Naive thymus-derived CD8-positive, alpha-beta T cell (primary cell): ENCODE measurements around the gene CALML6. TPM values are rescaled to one million over a fixed set of nuclear protein-coding genes. Genes with fewer than 3 reads are reported as not detected.
"Not testable (repeated sequence)": the region's sequence is repeated elsewhere in the genome, so short reads cannot be mapped to it uniquely, and the experiment has no call there.

Experiments used
- ATAC-seq, 2 donors: fragments of 150-1000 bp; cut with Tn5 transposase in 1 of 2; sonication (Bioruptor Pico), chemical (Tn5 transposase) in 1 of 2; 1 replicate in 1 of 2; 2 replicates in 1 of 2; pipeline ENCODE4 v1.10.0; 2021; ENCODE audit warnings: mild to moderate bottlenecking in 2 of 2, moderate library complexity in 2 of 2
- POLR2A ChIA-PET: fragments of 350-600 bp; sonication (Branson Sonifier 250); formaldehyde crosslinking; loops from one replicate; lab custom pipeline; 2021; ENCODE audit warnings: antibody characterized with exemption; lab: Charles Lee
- DNase-seq, 10 donors: peaks; one replicate each; pipeline versions ENCODE4 v3.0.0 to v3.0.0-alpha.2; 2020 to 2022
- H3K27ac Mint-ChIP-seq, 10 donors: one replicate each; pipeline ENCODE4 v1.8.0; 2020 to 2022; ENCODE audit warnings: mild to moderate bottlenecking in 10 of 10, mixed read lengths in 10 of 10, moderate library complexity in 4 of 10, inconsistent platforms in 1 of 10
- H3K27me3 Mint-ChIP-seq, 5 donors: one replicate each; pipeline ENCODE4 v1.8.0; 2021 to 2022; ENCODE audit warnings: mixed read lengths in 5 of 5
- H3K36me3 Mint-ChIP-seq, 3 donors: one replicate each; pipeline ENCODE4 v1.8.0; 2020 to 2022; ENCODE audit warnings: mixed read lengths in 3 of 3, mild to moderate bottlenecking in 2 of 3, inconsistent platforms in 1 of 3
- H3K4me1 Mint-ChIP-seq, 4 donors: one replicate each; pipeline ENCODE4 v1.8.0; 2021 to 2022; ENCODE audit warnings: mixed read lengths in 4 of 4
- H3K4me3 Mint-ChIP-seq, 10 donors: one replicate each; pipeline ENCODE4 v1.8.0; 2020 to 2022; ENCODE audit warnings: mild to moderate bottlenecking in 10 of 10, mixed read lengths in 10 of 10, moderate library complexity in 6 of 10, inconsistent platforms in 1 of 10
- H3K9me3 Mint-ChIP-seq, 9 donors: one replicate each; pipeline ENCODE4 v1.8.0; 2020 to 2022; ENCODE audit warnings: mixed read lengths in 9 of 9, mild to moderate bottlenecking in 3 of 9, inconsistent platforms in 1 of 9, moderate library complexity in 1 of 9
- polyA plus RNA-seq, 3 donors: library from polyadenylated mRNA; unstranded; fragments of 300-500 nt; fragmentation: Illumina TruSeq; gene quantifications; one replicate each; pipeline ENCODE4 v1.2.3, GENCODE V29; 2021
- total RNA-seq, 8 experiments: library from RNA in 2 of 8; stranded (reverse) in 2 of 8; gene quantifications; one replicate each; pipeline ENCODE4 v1.2.3 and lab custom pipeline; 2021 to 2026

Gene CALML6
- total and polyA plus RNA-seq, 5 experiments from 2014 or later: 1.4 to 1.6 TPM; not detected in 3

- ATAC-seq (no peak), DNase-seq (no peak)
- POLR2A ChIA-PET: no interaction called here
- Mint-ChIP-seq H3K36me3 (no peaks in the 10 kb centered on the region), H3K9me3 (no peaks in the 10 kb centered on the region), H3K27ac (no peak overlapping the region), H3K4me3 (no peak overlapping the region), H3K4me1 (peaks cover 0 to 2% (median under 1%) of the 10 kb centered on the region in 4 donors), H3K27me3 (no peaks in the 10 kb centered on the region)
Measured at GRCh38 chr1:1924386-1924785, 9.3 kb downstream of the CALML6 start.

GRCh38 chr1:1924849-1925248, 9.8 kb downstream of the CALML6 start:
- no peaks in the 10 kb centered on the region for H3K36me3 Mint-ChIP-seq
- no peaks in the 10 kb centered on the region for H3K4me1 Mint-ChIP-seq
- POLR2A ChIA-PET: no interaction called here
- ATAC-seq (no peak), DNase-seq (no peak)
- H3K27ac Mint-ChIP-seq: no peak overlapping the region
- H3K9me3 Mint-ChIP-seq: no peaks in the 10 kb centered on the region
- no peak overlapping the region for H3K4me3 Mint-ChIP-seq
- no peaks in the 10 kb centered on the region for H3K27me3 Mint-ChIP-seq

- no peaks in the 10 kb centered on the region for H3K27me3 Mint-ChIP-seq
- no peak for ATAC-seq
Measured at GRCh38 chr1:1925437-1926345, 10.6 kb downstream of the CALML6 start.

GRCh38 chr1:1926346-1926811, 11.3 kb downstream of the CALML6 start:
- POLR2A ChIA-PET: interaction anchor here (0.6 kb wide), 1 partner anchor 202 kb away, joined by 3 read pairs; no protein-coding TSS in a partner anchor
- DNase-seq: no peak
- Mint-ChIP-seq H3K27me3 (no peaks in the 10 kb centered on the region), H3K36me3 (no peaks in the 10 kb centered on the region), H3K9me3 (no peaks in the 10 kb centered on the region), H3K4me3 (no peak overlapping the region), H3K4me1 (no peaks in the 10 kb centered on the region), H3K27ac (no peak overlapping the region)
- no peak for ATAC-seq

More at GRCh38 chr1:1925437-1926345, 10.6 kb downstream of the CALML6 start:
- Mint-ChIP-seq H3K27ac (no peak overlapping the region), H3K9me3 (no peaks in the 10 kb centered on the region), H3K36me3 (no peaks in the 10 kb centered on the region), H3K4me1 (no peaks in the 10 kb centered on the region), H3K4me3 (no peak overlapping the region)
- POLR2A ChIA-PET: no interaction called here
- DNase-seq: no peak

- Mint-ChIP-seq H3K27me3 (no peaks in the 10 kb centered on the region), H3K36me3 (no peaks in the 10 kb centered on the region), H3K9me3 (no peaks in the 10 kb centered on the region), H3K4me3 (no peak overlapping the region), H3K27ac (no peak overlapping the region), H3K4me1 (no peaks in the 10 kb centered on the region)
- DNase-seq (no peak), ATAC-seq (no peak)
- POLR2A ChIA-PET: interaction anchor here (0.6 kb wide), 1 partner anchor 201 kb away, joined by 3 read pairs; no protein-coding TSS in a partner anchor
Measured at GRCh38 chr1:1926886-1927660, 12.0 kb downstream of the CALML6 start.

- Mint-ChIP-seq H3K27me3 (no peaks in the 10 kb centered on the region), H3K27ac (no peak overlapping the region), H3K9me3 (no peaks in the 10 kb centered on the region), H3K36me3 (no peaks in the 10 kb centered on the region), H3K4me3 (no peak overlapping the region), H3K4me1 (no peaks in the 10 kb centered on the region)
- ATAC-seq (no peak), DNase-seq (no peak)
- POLR2A ChIA-PET: no interaction called here
Measured at GRCh38 chr1:1927751-1928150, 12.7 kb downstream of the CALML6 start.

- DNase-seq (no peak), ATAC-seq (no peak)
- H3K4me1 Mint-ChIP-seq: no peaks in the 10 kb centered on the region
- no peaks in the 10 kb centered on the region for H3K36me3 Mint-ChIP-seq
- POLR2A ChIA-PET: no interaction called here
- no peaks in the 10 kb centered on the region for H3K9me3 Mint-ChIP-seq
- no peak overlapping the region for H3K27ac Mint-ChIP-seq
- H3K4me3 Mint-ChIP-seq: no peak overlapping the region
- H3K27me3 Mint-ChIP-seq: no peaks in the 10 kb centered on the region
Measured at GRCh38 chr1:1928231-1929101, 13.4 kb downstream of the CALML6 start.

GRCh38 chr1:1929102-1929638, 14.1 kb downstream of the CALML6 start:
- H3K27me3 Mint-ChIP-seq: no peaks in the 10 kb centered on the region
- POLR2A ChIA-PET: no interaction called here
- DNase-seq (no peak), ATAC-seq (no peak)
- no peaks in the 10 kb centered on the region for H3K4me1 Mint-ChIP-seq
- no peak overlapping the region for H3K4me3 Mint-ChIP-seq
- H3K9me3 Mint-ChIP-seq: no peaks in the 10 kb centered on the region
- H3K36me3 Mint-ChIP-seq: no peaks in the 10 kb centered on the region
- H3K27ac Mint-ChIP-seq: no peak overlapping the region

GRCh38 chr1:1929639-1930545, 14.8 kb downstream of the CALML6 start:
- no peaks in the 10 kb centered on the region for H3K36me3 Mint-ChIP-seq
- POLR2A ChIA-PET: no interaction called here

GRCh38 chr1:1934848-1935247, 19.8 kb downstream of the CALML6 start:
- ATAC-seq, H3K9me3 Mint-ChIP-seq, H3K27ac Mint-ChIP-seq, DNase-seq, H3K4me3 Mint-ChIP-seq, H3K36me3 Mint-ChIP-seq, H3K4me1 Mint-ChIP-seq, H3K27me3 Mint-ChIP-seq, POLR2A ChIA-PET: not testable (repeated sequence)

More at GRCh38 chr1:1929639-1930545, 14.8 kb downstream of the CALML6 start:
- Mint-ChIP-seq H3K27me3 (no peaks in the 10 kb centered on the region), H3K27ac (no peak overlapping the region), H3K4me3 (no peak overlapping the region), H3K4me1 (no peaks in the 10 kb centered on the region), H3K9me3 (no peaks in the 10 kb centered on the region)
- DNase-seq: no peak
- no peak for ATAC-seq

- Mint-ChIP-seq H3K4me1 (peaks cover 0 to 1% (median 0%) of the 10 kb centered on the region in 4 donors), H3K27ac (no peak overlapping the region), H3K36me3 (no peaks in the 10 kb centered on the region), H3K4me3 (no peak overlapping the region), H3K9me3 (no peaks in the 10 kb centered on the region), H3K27me3 (peaks cover 0 to 2% (median 0%) of the 10 kb centered on the region in 5 donors)
- ATAC-seq (no peak), DNase-seq (no peak)
- POLR2A ChIA-PET: no interaction called here
Measured at GRCh38 chr1:1937061-1937460, 22.0 kb downstream of the CALML6 start.
